ENCODE data around the gene PPFIA2.

GRCh38 chr12:81329085-81329484, 430.1 kb downstream of the PPFIA2 start:
- no peak for TF ChIP-seq CTCF (IDR thresholded peaks at IDR 0.05)
- no peak for TF ChIP-seq POLR2A (IDR thresholded peaks at IDR 0.05)

Measured in suprapubic skin (tissue), 3 donors.